ENCODE results near the gene RNASE9.
"Not testable (repeated sequence)": the region's sequence is repeated elsewhere in the genome, so short reads cannot be mapped to it uniquely, and the experiment has no call there.

Gene RNASE9

DNA sequence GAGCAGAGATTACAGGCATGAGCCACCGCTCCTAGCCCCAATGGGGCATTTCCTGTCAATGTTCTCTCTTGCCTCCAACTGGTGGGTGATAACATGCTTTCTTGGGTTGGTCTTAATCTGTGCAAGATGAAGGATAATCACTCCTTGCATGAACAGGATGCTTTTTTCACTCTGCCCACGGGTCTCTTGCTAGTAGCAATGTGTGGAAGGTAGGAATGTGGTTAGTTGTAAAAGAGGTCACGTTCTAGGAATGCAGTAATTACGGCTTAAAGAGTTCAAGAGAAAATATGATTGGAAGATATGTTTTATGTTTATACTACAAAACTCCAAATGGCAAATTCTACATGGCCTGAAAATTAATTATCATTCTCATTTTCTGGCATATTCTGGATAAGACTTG is 45.0 kb downstream of the RNASE9 start:
- no peak for DNase-seq

- DNase-seq = no peak
These were observed 48.5 kb downstream of the RNASE9 start for GRCh38 chr14:20512177-20512905.

GRCh38 chr14:20508367-20508766 is 52.5 kb downstream of the RNASE9 start:
- no peak for DNase-seq

GRCh38 chr14:20507537-20507936 is 53.3 kb downstream of the RNASE9 start:
- DNase-seq = not testable (repeated sequence)

GRCh38 chr14:20506752-20507151 is 54.1 kb downstream of the RNASE9 start:
- not testable (repeated sequence) for DNase-seq

DNA sequence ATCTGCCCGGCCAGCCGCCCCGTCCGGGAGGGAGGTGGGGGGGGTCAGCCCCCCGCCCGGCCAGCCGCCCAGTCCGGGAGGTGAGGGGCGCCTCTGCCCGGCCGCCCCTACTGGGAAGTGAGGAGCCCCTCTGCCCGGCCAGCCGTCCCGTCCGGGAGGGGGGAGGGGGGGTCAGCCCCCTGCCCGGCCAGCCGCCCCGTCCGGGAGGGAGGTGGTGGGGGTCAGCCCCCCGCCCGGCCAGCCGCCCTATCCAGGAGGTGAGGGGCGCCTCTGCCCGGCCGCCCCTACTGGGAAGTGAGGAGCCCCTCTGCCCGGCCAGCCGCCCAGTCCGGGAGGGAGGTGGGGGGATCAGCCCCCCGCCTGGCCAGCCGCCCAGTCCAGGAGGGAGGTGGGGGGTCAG is 54.6 kb downstream of the RNASE9 start:
- DNase-seq = not testable (repeated sequence)

All from NCI-H1092 (cell line).